Measurements from ENCODE around the gene CFAP46. TPM values are rescaled to one million over a fixed set of nuclear protein-coding genes. Genes with fewer than 3 reads are reported as not detected.

The CFAP46 gene
- total and polyA plus RNA-seq, 10 of the 15 experiments (the other 5 are each of a cell fraction or from before 2014, with no cell fraction given), result 0.01 to 0.18 (median 0.03) TPM; not detected in 7

DNA sequence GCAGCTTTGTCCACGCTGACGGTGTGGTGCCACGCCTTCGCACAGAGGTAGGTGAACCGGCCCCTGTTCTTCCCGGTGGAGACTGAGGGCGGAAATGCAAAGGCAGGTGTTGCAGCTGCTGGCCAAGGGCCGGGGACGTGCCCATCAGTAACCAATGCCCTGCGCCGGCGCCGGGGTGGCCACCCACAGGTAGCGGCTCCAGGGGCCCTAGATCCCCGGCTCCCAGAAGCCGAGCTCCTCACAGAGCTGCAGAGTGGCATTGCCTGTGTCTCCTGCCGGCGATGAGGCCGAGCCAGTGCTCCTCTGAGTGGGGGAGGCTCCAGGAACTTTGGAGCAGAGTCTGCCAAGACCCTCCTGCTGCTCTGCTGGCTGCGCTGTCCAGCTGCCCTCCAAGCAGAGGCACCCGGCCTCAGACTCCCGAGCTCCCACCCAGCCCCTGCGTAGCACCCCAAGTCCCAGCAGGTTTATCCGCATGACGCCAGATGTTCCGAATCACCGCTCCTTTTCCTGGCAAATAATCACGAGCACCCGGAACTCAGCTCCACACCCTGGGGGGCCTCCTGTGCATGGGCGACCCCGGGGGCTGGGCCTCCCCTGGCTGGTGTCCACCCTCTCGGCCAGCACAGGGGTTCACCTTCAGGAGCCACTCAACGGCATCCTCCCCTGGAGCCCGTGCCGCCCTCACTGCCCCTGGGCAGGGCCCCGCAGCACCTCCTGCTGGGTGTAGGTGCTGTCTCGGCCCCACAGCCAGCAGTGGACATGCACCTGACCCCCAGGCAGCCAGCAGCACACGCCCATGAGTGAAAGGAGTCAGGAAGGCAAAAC is 22.1 kb downstream of the CFAP46 start:
- WGBS (ENCODE audit: insufficient coverage, insufficient replicate concordance, low lambda C conversion rate, missing lambda C conversion rate), result 69% methylated on average over 30 of the region's 38 CpGs
- H4K20me1 ChIP-seq (ENCODE audit: control insufficient read depth, insufficient read depth), result no peaks in the 10 kb centered on the region
- no peaks in the 10 kb centered on the region for H3K79me2 ChIP-seq (ENCODE audit: control insufficient read depth, insufficient read depth, low read length)
- no peak overlapping the region for H3K27ac ChIP-seq (ENCODE audit: control insufficient read depth, insufficient read depth)
- no peaks in the 10 kb centered on the region for H3K36me3 ChIP-seq (ENCODE audit: control insufficient read depth in 2 of 2, insufficient read depth in 2 of 2, low read length in 1 of 2)
- DNase-seq (ENCODE audit: low read depth, low spot score), result no peak
- TF ChIP-seq ASH2L (IDR thresholded peaks at IDR 0.05; ENCODE audit: borderline replicate concordance, low read depth), result no peak
- no peak for TF ChIP-seq SPI1 (IDR thresholded peaks at IDR 0.05; ENCODE audit: borderline replicate concordance, insufficient read depth, low read depth, low read length)
- TF ChIP-seq GATAD2B (conservative IDR thresholded peaks at IDR 0.05; ENCODE audit: low read depth), result no peak
- no peak for TF ChIP-seq PRDM15 (CRISPR knock-in tag; IDR thresholded peaks at IDR 0.05)
- TF ChIP-seq E4F1 (IDR thresholded peaks at IDR 0.05; ENCODE audit: borderline replicate concordance, partially characterized antibody), result no peak
- no peak for TF ChIP-seq IKZF1 (conservative IDR thresholded peaks at IDR 0.05)
- no peak for TF ChIP-seq KAT2A (conservative IDR thresholded peaks at IDR 0.05; ENCODE audit: control insufficient read depth, low read depth, low read length)
- no peak for TF ChIP-seq E2F8 (IDR thresholded peaks at IDR 0.05; ENCODE audit: low read depth, partially characterized antibody)
- TF ChIP-seq ZZZ3 (IDR thresholded peaks at IDR 0.05; ENCODE audit: control insufficient read depth, insufficient read length, low read depth), result no peak
- TF ChIP-seq RCOR1 (conservative IDR thresholded peaks at IDR 0.05; ENCODE audit: low read depth, low read length), result no peak
- ATAC-seq, result no peak
- no peaks in the 10 kb centered on the region; a peak in 1 of 4 replicates for H3K27me3 ChIP-seq (replicated peaks in 1 of 2; ENCODE audit: control insufficient read depth in 2 of 2, insufficient read depth in 2 of 2, low read length in 1 of 2)
- no peak overlapping the region for H3K9ac ChIP-seq (ENCODE audit: control insufficient read depth, insufficient read depth, low read length)
- FAIRE-seq, result no peak
- H3K4me2 ChIP-seq (ENCODE audit: control insufficient read depth, insufficient read depth), result no peak overlapping the region
- CTCF ChIA-PET, result no interaction called here
- no TSS peak for BruUV-seq (replicated peaks)
- intact Hi-C loops (cut with micrococcal nuclease; ENCODE audit: unreplicated experiment), result no loop called here
- POLR2A ChIA-PET, result no interaction called here
- H3K9me3 ChIP-seq (replicated peaks; ENCODE audit: control insufficient read depth, insufficient read depth, low read length), result no peaks in the 10 kb centered on the region
- in situ Hi-C loops (cut with MboI), result no loop called here
- SMC1A ChIA-PET (ENCODE audit: uncharacterized antibody, unreplicated experiment), result interaction anchor here (0.6 kb wide), 1 partner anchor 281 kb away, joined by 3 read pairs; no protein-coding TSS in a partner anchor
- RAD21 ChIA-PET (ENCODE audit: unreplicated experiment), result no interaction called here
- no peak overlapping the region for H3K4me3 ChIP-seq
- H3K4me1 ChIP-seq (ENCODE audit: control insufficient read depth, insufficient read depth, low read length), result no peaks in the 10 kb centered on the region
- no peak overlapping the region for H2AFZ ChIP-seq (ENCODE audit: control insufficient read depth, low read depth, low read length)
